Measurements from ENCODE around the gene D2HGDH. TPM values are rescaled to one million over a fixed set of nuclear protein-coding genes. Genes with fewer than 3 reads are reported as not detected.
"Not testable (repeated sequence)": the region's sequence is repeated elsewhere in the genome, so short reads cannot be mapped to it uniquely, and the experiment has no call there.

The D2HGDH gene
- total RNA-seq, 4 donors from 2014 or later, result 20.2 to 34.4 (median 23.0) TPM

DNA sequence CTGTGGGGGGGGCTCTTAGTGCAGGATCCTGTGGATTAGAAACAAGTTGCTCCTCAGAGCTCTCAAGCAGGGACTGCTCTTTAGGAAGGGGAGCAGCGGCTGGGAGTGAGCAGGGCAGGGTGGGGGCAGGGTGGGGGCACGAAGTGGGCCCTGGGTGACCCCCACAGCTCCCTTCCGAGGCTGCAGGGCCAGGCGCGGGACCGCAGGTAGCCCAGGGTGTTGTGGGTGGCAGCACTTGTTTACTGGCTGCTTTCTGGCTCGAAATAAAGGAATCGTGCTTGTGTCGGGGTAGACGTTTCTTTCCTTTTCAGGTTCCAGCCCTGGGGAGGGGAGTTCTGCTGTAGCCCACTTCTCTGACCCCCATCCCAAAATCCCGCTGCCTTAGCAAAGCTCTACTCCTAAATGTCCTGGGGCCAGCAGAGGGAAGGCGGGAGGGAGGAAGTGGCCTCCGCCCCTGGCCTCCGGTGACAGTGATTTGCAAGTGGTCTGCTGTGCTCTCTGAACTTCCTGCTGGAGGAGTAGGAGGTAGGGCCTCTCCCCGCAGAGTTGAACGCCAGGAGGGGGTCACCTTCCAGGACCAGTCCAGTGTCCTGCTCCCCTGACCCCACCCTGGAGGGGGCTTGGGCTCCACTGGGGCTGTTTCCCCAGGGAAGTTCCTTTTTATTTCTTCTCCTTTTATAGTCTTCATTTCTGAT is 82.8 kb downstream of the D2HGDH start:
- Histone ChIP-seq H3K9me3 (no peaks in the 10 kb centered on the region), H3K27ac (no peak overlapping the region), H3K36me3 (no peaks in the 10 kb centered on the region), H3K27me3 (no peaks in the 10 kb centered on the region), H3K4me1 (no peaks in the 10 kb centered on the region), H3K4me3 (replicated peaks in 1 of 3) (no peak overlapping the region)
- 51 to 67% methylated on average over 15 of the region's 16 CpGs for WGBS, 2 donors
- intact Hi-C loops (cut with DNase I), result no loop called here
- no peak for TF ChIP-seq POLR2A (IDR thresholded peaks at IDR 0.05)
- no peak for TF ChIP-seq CTCF (IDR thresholded peaks at IDR 0.05)
- no peak for DNase-seq

DNA sequence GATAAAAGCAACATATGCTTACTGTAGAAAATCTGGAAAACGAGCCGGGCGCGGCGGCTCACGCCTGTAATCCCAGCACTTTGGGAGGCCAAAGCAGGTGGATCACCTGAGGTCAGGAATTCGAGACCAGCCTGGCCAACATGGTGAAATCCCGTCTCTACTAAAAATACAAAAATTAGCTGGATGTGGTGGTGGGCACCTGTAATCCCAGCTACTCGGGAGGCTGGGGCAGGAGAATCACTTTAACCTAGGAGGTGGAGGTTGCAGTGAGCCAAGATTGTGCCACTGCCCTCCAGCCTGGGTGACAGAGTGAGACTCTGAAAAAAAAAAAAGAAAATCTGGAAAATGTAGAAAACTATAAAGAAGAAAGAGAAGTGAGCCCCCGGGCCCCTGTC is 83.4 kb downstream of the D2HGDH start:
- intact Hi-C loops (cut with DNase I); H3K9me3 ChIP-seq; H3K27me3 ChIP-seq; H3K27ac ChIP-seq; H3K36me3 ChIP-seq; DNase-seq; H3K4me1 ChIP-seq; H3K4me3 ChIP-seq (replicated peaks in 1 of 3): not testable (repeated sequence)
- WGBS, 2 donors, result 86 to 88% methylated on average over 10 of the region's 10 CpGs

Other genes starting within 250 kb of the D2HGDH start
- gene STK25, start 226.0 kb upstream of the D2HGDH start, total RNA-seq, result 100 to 1,000 TPM; 236 to 364 (median 266) TPM
- 10 to 100 TPM; 22.2 to 32.1 (median 27.0) TPM for gene BOK, start 175.9 kb upstream of the D2HGDH start, total RNA-seq
- 10 to 100 TPM; 42.9 to 53.6 (median 46.2) TPM for gene THAP4, start 97.5 kb upstream of the D2HGDH start, total RNA-seq
- gene ATG4B, start 96.9 kb upstream of the D2HGDH start, total RNA-seq, result 100 to 1,000 TPM in 1 of 4 donors, 10 to 100 TPM in 3; 58.5 to 129 (median 86.2) TPM
- 10 to 100 TPM in 3 of 4 donors, 1 to 10 TPM in 1; 9.6 to 24.0 (median 15.7) TPM for gene DTYMK, start 47.8 kb upstream of the D2HGDH start, total RNA-seq
- 10 to 100 TPM; 42.2 to 76.3 (median 59.9) TPM for gene ING5, start 32.6 kb upstream of the D2HGDH start, total RNA-seq
- gene GAL3ST2, start 42.2 kb downstream of the D2HGDH start, total RNA-seq, result not detected
- gene NEU4, start 74.6 kb downstream of the D2HGDH start, total RNA-seq, result 1 to 10 TPM in 2 of 4 donors, under 1 TPM in 1, not detected in 1; 0.78 to 5.7 (median 1.1) TPM
- 1 to 10 TPM in 2 of 4 donors, under 1 TPM in 2; 0.49 to 2.3 (median 1.1) TPM for gene PDCD1, start 124.3 kb downstream of the D2HGDH start, total RNA-seq
- under 1 TPM in 1 of 4 donors, not detected in 3; 0.13 TPM for gene RTP5, start 135.1 kb downstream of the D2HGDH start, total RNA-seq

Measured in thyroid gland (tissue), 4 donors.